Esophagus muscularis mucosa (tissue), 3 donors: ENCODE results near the gene IMPDH2.

Source experiments
- CTCF ChIP-seq, 3 experiments: fragments of 200-600 bp in 2 of 3; fragments of 450-650 bp in 1 of 3; sonication (generic) in 2 of 3; IDR thresholded peaks; one replicate each; pipeline ENCODE4 v1.5.1; 2017 to 2019; ENCODE audit warnings: antibody characterized with exemption in 3 of 3, mild to moderate bottlenecking in 2 of 3, moderate library complexity in 1 of 3
- POLR2A ChIP-seq: fragments of 450-650 bp; IDR thresholded peaks from one replicate; pipeline ENCODE4 v1.6.1; 2017; ENCODE audit warnings: antibody characterized with exemption, moderate library complexity, mild to moderate bottlenecking, low read depth

GRCh38 chr3:49058011-49058410 is 28.8 kb upstream of the IMPDH2 start:
- TF ChIP-seq CTCF (IDR thresholded peaks at IDR 0.05) (no peak), POLR2A (no peak)
